Cardiac atrium fibroblast (primary cell): Measurements from ENCODE around the gene BRINP3. TPM values are rescaled to one million over a fixed set of nuclear protein-coding genes. Genes with fewer than 3 reads are reported as not detected.

ENCODE experiments used
- total RNA-seq: library from RNA; depleted of rRNA; stranded (reverse); fragments of >200 nt; gene quantifications from 2 replicates; pipeline ENCODE4 v1.2.3, GENCODE V29; 2015

BRINP3 gene
- total RNA-seq: 0.32 TPM in 1 of 2 replicates, not detected in the other

GRCh38 chr1:190477762-190478148 is at the start of gene BRINP3:
TSS of gene BRINP3 (minus strand) at chr1:190477864.

